Gastrocnemius medialis (tissue), 4 donors: ENCODE measurements around the gene GOLGA1.

Experiments
- POLR2A ChIP-seq, 2 donors: fragments of 450-650 bp; IDR thresholded peaks; one replicate each; pipeline ENCODE4 v1.6.1; 2017; ENCODE audit warnings: antibody characterized with exemption in 2 of 2, mild to moderate bottlenecking in 2 of 2, moderate library complexity in 2 of 2
- TF ChIP-seq, protein P1 (sequence below), 5 experiments: fragments of 450-650 bp in 3 of 5; fragments of 200-600 bp in 2 of 5; sonication (generic) in 2 of 5; IDR thresholded peaks in 4 of 5; conservative IDR thresholded peaks in 1 of 5; 1 replicate in 4 of 5; 2 replicates in 1 of 5; pipeline ENCODE4 v1.5.1; 2016 to 2019; ENCODE audit warnings: antibody characterized with exemption in 5 of 5, mild to moderate bottlenecking in 3 of 5, moderate library complexity in 3 of 5

DNA sequence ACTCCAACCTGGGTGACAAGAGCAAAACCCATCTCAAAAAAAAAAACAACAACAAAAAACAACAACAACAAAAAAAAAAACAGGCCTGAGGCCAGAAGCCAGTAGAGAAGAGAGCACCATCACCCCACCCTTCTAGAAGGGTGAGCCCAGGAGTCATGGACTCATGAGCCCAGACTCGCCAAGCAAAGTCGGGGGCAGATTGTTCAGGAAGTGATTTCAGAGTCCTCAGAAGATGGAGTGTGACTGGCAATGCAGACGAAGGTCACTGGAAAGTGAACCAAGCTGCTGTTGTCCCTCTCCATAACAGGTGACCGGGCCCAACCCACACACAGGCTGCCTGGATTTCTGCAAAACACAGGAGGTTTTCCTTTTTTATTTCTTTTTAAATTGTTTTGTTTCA is 96.6 kb downstream of the GOLGA1 start:
- TF ChIP-seq, protein P1, sequence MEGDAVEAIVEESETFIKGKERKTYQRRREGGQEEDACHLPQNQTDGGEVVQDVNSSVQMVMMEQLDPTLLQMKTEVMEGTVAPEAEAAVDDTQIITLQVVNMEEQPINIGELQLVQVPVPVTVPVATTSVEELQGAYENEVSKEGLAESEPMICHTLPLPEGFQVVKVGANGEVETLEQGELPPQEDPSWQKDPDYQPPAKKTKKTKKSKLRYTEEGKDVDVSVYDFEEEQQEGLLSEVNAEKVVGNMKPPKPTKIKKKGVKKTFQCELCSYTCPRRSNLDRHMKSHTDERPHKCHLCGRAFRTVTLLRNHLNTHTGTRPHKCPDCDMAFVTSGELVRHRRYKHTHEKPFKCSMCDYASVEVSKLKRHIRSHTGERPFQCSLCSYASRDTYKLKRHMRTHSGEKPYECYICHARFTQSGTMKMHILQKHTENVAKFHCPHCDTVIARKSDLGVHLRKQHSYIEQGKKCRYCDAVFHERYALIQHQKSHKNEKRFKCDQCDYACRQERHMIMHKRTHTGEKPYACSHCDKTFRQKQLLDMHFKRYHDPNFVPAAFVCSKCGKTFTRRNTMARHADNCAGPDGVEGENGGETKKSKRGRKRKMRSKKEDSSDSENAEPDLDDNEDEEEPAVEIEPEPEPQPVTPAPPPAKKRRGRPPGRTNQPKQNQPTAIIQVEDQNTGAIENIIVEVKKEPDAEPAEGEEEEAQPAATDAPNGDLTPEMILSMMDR (IDR thresholded peaks at IDR 0.05 in 4 of 5, conservative IDR thresholded peaks at IDR 0.05 in 1 of 5), result no peak
- TF ChIP-seq POLR2A (IDR thresholded peaks at IDR 0.05), result no peak
